ENCODE data around the gene GDE1.

Gene GDE1

DNA sequence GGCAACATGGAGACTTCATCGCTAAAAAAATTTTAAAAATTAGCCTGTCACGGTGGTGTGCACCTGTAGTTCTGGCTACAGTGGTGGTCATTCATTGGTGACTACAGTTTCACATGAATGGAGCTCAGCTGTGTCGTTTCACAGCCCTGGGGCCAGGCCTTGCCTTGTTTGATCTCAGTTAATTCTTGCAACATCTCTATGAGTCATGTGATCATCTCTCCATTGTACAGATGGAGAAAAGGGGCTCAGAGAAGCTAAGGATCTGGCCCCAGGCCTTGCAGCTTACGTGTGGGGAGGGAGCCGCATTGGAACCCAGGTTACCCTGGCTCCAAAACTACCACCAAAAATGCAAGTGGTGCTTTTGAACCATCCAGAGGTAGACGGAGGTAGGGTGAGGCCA lies 49.4 kb downstream of the GDE1 start:
- Histone ChIP-seq H3K9me3 (ENCODE audit: severe bottlenecking) (peaks cover 8% of the 10 kb centered on the region), H3K36me3 (no peaks in the 10 kb centered on the region), H3K27ac (no peak overlapping the region), H3K27me3 (ENCODE audit: insufficient read depth, low read depth, severe bottlenecking) (peaks cover 2% of the 10 kb centered on the region), H3K4me3 (ENCODE audit: low read depth, low read length) (no peak overlapping the region)
- TF ChIP-seq, protein P1, sequence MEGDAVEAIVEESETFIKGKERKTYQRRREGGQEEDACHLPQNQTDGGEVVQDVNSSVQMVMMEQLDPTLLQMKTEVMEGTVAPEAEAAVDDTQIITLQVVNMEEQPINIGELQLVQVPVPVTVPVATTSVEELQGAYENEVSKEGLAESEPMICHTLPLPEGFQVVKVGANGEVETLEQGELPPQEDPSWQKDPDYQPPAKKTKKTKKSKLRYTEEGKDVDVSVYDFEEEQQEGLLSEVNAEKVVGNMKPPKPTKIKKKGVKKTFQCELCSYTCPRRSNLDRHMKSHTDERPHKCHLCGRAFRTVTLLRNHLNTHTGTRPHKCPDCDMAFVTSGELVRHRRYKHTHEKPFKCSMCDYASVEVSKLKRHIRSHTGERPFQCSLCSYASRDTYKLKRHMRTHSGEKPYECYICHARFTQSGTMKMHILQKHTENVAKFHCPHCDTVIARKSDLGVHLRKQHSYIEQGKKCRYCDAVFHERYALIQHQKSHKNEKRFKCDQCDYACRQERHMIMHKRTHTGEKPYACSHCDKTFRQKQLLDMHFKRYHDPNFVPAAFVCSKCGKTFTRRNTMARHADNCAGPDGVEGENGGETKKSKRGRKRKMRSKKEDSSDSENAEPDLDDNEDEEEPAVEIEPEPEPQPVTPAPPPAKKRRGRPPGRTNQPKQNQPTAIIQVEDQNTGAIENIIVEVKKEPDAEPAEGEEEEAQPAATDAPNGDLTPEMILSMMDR (IDR thresholded peaks at IDR 0.05; ENCODE audit: low read depth, low read length) = no peak
- DNase-seq = no peak

DNA sequence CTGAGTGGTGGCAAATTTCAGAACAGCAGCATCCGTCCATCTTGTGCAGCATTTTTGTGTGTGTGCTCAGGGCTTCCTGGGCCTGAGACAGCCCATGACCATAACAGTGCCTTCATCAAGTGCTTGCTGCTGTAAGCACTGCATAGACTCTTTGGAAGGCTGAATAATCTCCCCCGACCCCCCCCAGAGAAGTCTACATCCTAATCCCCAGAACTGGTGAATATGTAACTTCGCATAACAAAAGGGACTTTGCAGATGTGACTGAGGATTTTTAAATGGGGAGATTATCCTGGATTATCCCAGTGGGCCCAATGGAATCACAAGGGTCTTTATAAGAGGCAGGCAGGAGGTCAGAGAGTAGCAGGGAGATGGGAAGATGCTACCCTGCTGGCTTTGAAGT lies 53.6 kb downstream of the GDE1 start:
- Histone ChIP-seq H3K27ac (no peak overlapping the region), H3K36me3 (no peaks in the 10 kb centered on the region), H3K9me3 (ENCODE audit: severe bottlenecking) (peaks cover 8% of the 10 kb centered on the region), H3K4me3 (ENCODE audit: low read depth, low read length) (no peak overlapping the region), H3K27me3 (ENCODE audit: insufficient read depth, low read depth, severe bottlenecking) (peaks cover 2% of the 10 kb centered on the region)
- no peak for DNase-seq
- TF ChIP-seq, protein P1 (IDR thresholded peaks at IDR 0.05; ENCODE audit: low read depth, low read length) = no peak

DNA sequence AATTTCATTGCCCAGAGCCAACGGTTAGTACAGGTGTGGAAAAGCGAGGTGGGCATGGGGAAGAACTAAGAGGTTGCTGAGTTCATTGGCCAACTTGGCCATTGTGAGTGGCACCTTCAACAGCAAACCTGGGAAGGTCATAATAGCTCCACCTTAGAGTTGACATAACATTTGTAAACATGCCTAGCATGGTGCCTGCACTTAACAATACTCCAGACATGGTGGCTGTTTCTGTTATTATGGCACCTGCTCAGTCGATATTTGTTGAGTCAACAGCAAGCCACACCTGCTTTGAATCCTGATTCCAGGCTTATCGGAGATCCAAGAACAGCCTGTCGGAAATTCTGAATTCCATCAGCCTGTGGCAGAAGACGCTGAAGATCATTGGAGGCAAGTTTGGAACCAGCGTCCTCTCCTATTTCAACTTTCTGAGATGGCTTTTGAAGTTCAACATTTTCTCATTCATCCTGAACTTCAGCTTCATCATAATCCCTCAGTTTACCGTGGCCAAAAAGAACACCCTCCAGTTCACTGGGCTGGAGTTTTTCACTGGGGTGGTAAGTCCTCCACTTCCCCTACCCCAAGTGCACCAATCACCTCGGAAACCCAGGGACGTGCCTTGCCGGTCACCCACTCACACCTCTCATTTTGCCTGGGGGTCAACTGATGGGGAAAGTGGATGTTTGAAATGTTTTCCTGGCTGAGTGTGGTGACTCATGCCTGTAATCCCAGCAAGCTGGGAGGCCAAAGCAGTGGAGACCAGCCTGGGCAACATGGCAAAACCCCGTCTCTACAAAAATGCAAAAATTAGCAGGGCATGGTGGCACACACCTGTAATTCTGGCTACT lies 58.2 kb downstream of the GDE1 start:
- Histone ChIP-seq H3K4me3 (ENCODE audit: low read depth, low read length) (no peak overlapping the region), H3K27ac (no peak overlapping the region), H3K27me3 (ENCODE audit: insufficient read depth, low read depth, severe bottlenecking) (no peaks in the 10 kb centered on the region), H3K36me3 (no peaks in the 10 kb centered on the region), H3K9me3 (ENCODE audit: severe bottlenecking) (peaks cover 4% of the 10 kb centered on the region)
- DNase-seq = no peak
- TF ChIP-seq, protein P1 (IDR thresholded peaks at IDR 0.05; ENCODE audit: low read depth, low read length) = no peak

DNA sequence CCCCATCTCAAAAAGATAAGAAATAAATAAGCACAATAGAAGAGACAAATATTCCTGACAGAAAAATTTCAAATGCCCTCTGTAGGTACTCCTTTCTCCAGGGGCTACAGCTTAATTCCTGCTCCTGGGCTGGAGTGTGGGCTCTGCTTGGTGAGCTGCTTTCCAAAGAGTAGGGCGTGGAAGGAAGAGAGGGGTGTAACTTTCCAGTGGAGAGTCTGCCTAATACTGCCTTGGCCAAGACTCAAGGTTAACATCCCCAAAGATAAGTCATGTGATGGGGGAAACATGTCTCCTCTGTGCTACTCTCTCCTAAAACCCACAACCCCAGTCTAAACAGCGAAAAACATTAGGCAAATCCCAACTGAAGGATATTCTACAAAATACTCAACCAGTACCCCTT lies 61.5 kb downstream of the GDE1 start:
- TF ChIP-seq, protein P1 (IDR thresholded peaks at IDR 0.05; ENCODE audit: low read depth, low read length) = no peak
- DNase-seq = no peak
- H3K27ac ChIP-seq = no peak overlapping the region

DNA sequence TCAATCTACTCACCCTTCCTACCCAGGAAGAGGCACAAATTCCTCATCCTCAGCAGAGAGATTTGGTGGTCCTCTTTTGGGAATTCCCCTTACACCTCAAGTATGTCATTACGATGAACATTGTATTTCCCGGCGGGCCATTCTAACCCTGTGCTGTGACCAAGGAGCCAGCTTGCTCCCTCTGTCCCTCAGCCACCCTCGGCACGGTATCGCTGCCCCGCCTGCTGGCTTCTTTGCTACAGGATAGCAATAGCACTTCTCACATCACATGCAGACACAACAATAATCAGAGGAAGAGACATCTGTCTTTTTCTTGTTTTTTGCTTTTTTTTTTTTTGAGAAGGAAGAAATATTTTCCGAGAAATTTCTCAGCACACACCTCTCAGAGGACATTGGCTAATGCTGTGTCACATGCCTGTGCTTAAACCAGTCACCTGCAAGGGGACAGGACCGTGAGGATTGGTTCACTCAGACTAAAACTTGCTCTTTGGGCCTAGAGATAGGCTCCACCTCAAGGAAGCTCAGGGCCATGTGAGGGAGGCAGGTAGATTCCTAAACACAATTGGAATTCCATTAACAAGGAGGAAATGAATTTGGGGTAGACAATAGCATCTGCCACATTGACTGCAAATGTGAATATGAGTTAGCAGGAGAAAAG lies 63.0 kb downstream of the GDE1 start:
- H3K4me3 ChIP-seq (ENCODE audit: low read depth, low read length) = no peak overlapping the region
- no peaks in the 10 kb centered on the region for H3K9me3 ChIP-seq (ENCODE audit: severe bottlenecking)
- no peaks in the 10 kb centered on the region for H3K27me3 ChIP-seq (ENCODE audit: insufficient read depth, low read depth, severe bottlenecking)
- H3K36me3 ChIP-seq = no peaks in the 10 kb centered on the region
- no peak overlapping the region for H3K27ac ChIP-seq
- DNase-seq = no peak
- TF ChIP-seq, protein P1 (IDR thresholded peaks at IDR 0.05; ENCODE audit: low read depth, low read length) = no peak

More for the DNA sequence above, 61.5 kb downstream of the GDE1 start:
- H3K27me3 ChIP-seq (ENCODE audit: insufficient read depth, low read depth, severe bottlenecking) = no peaks in the 10 kb centered on the region
- H3K4me3 ChIP-seq (ENCODE audit: low read depth, low read length) = no peak overlapping the region
- H3K36me3 ChIP-seq = no peaks in the 10 kb centered on the region
- no peaks in the 10 kb centered on the region for H3K9me3 ChIP-seq (ENCODE audit: severe bottlenecking)
